GM12864 (cell line): ENCODE measurements around the gene KCTD15.

Experiments used
- DNase-seq: peaks from one replicate; pipeline ENCODE4 v3.0.0-alpha.2; 2011; ENCODE audit warnings: low read depth
- H3K4me3 ChIP-seq: 2 replicates; pipeline ENCODE4 v1.5.1; 2011; ENCODE audit warnings: mild to moderate bottlenecking, low read depth, low read length, control low read depth
- CTCF ChIP-seq: IDR thresholded peaks from 2 replicates; pipeline ENCODE4 v1.5.1; 2011; ENCODE audit warnings: low read depth, mild to moderate bottlenecking, moderate library complexity, low read length, control low read depth, inconsistent platforms; ENCODE audit errors: missing control alignments

Gene KCTD15

GRCh38 chr19:33758541-33759013 lies 38.1 kb upstream of the KCTD15 start:
- TF ChIP-seq CTCF: no peak
- no peak for DNase-seq
- no peak overlapping the region for H3K4me3 ChIP-seq

DNA sequence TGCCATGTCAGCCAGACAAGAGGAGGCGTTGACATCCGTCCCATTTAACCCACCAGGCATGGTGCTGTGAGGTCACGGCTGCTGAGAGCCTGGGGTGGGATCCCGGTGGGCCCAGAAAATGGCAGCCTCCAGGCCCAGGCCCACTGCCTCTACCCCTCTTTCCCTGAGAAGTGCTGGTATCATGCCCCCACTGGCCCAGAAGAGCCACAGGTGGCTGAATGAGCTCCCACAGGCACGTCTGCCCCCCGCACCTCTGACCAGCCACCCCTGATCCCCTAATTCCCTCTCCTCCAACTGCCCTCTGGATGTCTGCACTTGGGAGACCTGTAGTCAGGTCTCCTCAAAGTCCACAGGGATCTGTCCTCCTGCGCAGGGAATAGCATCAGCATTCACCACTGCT lies 37.3 kb upstream of the KCTD15 start:
- no peak for TF ChIP-seq CTCF
- no peak for DNase-seq
- no peak overlapping the region for H3K4me3 ChIP-seq

- H3K4me3 ChIP-seq: no peak overlapping the region
- DNase-seq: no peak
- no peak for TF ChIP-seq CTCF
These were observed 32.9 kb upstream of the KCTD15 start for GRCh38 chr19:33763633-33764371.

DNA sequence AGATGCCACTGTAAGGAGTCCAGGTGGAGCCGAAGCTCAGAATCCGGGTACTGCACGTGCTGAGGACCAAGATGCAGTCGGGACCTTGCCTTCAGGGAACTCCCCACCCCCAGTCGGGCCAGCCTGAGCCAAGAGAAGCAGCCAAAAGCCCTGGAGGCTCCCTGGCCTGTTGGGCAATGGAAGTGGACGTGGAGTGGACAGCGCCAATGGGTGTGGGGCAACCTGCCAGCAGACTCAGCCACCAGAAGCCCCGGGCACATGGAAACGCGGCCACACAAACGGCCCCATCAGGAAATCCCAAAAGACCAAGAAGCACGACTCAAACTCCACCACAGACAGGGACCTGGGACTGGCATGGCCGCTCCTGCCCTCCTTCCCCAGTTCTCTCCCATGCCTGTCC lies 30.0 kb upstream of the KCTD15 start:
- DNase-seq: no peak
- no peak for TF ChIP-seq CTCF
- no peak overlapping the region for H3K4me3 ChIP-seq

DNA sequence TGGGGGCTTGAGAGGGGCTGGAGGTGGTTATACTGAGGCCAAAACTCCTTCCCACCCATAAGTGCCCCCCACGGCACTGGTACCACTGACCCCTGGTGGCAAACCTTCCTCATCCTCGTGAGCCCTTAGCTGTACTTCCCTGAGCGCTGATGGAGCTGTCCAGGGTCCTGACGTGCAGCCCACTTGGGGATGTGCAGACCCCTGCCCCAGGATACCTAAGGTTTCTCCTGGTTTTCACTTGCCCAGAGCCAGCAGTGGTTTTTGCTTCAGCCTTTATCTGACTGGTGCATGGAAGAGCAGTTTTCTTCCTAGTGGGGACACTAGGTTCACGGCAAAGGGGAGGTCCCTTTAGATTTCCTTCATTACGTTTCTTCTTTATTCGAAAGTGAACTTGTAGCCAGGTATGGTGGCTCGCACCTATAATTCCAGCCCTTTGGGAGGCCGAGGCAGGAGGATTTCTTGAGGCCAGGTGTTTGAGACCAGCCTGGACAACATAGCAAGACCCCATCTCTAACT lies 28.7 kb upstream of the KCTD15 start:
- no peak for DNase-seq
- peak; percentile 5 for TF ChIP-seq CTCF
- no peak overlapping the region for H3K4me3 ChIP-seq

DNA sequence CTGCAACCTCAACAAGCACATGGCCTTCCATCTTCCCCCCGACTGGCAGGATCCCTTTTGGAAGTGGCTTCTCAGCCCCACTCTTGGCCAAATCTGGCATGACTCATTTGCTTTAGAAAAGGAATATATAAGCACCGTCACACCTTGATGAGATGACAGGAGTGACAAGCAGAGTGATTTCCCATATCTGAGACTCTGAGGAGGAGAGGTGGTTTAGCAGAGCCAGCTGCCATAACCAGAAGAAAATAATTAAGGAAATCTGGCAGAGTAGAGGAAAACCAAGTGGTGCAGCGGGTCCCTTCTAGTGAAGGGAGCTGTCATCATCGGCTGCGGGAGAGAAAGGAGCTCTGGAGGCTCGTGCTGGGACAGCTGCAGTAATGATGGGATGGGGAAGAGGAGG lies 27.5 kb upstream of the KCTD15 start:
- TF ChIP-seq CTCF: no peak
- no peak overlapping the region for H3K4me3 ChIP-seq
- DNase-seq: no peak

DNA sequence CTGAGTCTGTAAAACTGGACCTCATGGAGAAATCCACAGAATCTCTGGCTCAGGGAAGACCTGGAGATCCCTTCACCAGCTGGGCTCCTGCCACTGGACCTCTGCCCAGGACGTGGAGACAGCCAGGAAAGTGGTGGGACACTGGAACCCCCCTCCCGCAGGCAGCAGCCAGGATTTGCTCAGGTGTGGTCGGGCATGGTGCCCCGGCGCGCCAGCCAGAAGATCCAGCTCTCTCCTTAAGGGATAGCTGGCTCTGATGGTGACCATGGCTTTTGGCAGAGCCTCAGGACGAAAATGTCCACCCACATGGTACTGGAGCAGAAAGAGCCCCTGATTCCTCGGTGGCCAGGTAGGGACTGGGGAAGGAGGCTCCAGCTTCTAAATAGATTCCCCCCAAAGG lies 26.6 kb upstream of the KCTD15 start:
- H3K4me3 ChIP-seq: no peak overlapping the region
- TF ChIP-seq CTCF: no peak
- DNase-seq: no peak
